Right lobe of liver (tissue), 4 donors: ENCODE data around the gene CDC42EP3.

Source experiments
- POLR2A ChIP-seq: fragments of 450-650 bp; IDR thresholded peaks from one replicate; pipeline ENCODE4 v1.6.1; 2017; ENCODE audit warnings: antibody characterized with exemption, mild to moderate bottlenecking
- TF ChIP-seq, protein P1 (sequence below), 4 donors: fragments of 200-600 bp in 3 of 4; fragments of 450-650 bp in 1 of 4; IDR thresholded peaks; one replicate each; pipeline versions ENCODE4 v1.5.1 to v1.8.0; 2016 to 2022; ENCODE audit warnings: antibody characterized with exemption in 4 of 4, mild to moderate bottlenecking in 2 of 4
- donor health status: DM: no; HTN: no; CAD: no.
- donor health status: DM: no; HTN: no; CAD: no.
- donor health status: DM: no; HTN: yes; CAD: no.

DNA sequence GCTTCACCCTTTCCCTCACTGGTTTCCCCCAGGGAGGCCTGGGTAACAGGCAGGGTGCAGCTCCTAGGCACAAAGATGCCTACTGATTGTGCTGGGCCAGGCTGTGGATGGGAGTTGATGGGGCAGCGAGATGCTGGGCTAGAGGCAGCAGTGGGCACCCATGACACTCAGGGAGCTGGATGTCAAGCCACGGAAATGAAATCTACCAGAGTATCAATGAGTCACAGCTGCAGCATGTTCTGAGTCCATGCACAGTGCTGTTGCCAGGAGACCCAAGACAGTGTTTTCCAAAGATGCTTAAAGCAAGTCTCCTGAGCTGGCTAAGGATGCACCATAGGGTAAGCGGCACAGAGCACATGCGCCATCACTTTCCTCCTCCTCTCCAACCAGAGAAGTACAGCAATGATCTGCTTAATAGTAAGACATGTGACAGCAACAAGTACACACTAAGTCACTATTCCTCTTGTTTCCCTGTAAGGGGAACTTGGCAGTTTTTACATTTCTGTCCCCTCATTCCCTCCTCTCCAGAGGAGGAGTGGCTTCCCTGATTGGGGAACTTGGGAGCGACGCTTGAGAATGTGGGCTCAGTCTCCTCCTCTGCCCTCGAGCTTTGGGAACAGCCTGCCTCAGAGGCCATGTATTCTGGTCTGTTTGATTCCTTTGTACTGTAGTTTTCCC lies 57.2 kb downstream of the CDC42EP3 start:
- TF ChIP-seq, protein P1, sequence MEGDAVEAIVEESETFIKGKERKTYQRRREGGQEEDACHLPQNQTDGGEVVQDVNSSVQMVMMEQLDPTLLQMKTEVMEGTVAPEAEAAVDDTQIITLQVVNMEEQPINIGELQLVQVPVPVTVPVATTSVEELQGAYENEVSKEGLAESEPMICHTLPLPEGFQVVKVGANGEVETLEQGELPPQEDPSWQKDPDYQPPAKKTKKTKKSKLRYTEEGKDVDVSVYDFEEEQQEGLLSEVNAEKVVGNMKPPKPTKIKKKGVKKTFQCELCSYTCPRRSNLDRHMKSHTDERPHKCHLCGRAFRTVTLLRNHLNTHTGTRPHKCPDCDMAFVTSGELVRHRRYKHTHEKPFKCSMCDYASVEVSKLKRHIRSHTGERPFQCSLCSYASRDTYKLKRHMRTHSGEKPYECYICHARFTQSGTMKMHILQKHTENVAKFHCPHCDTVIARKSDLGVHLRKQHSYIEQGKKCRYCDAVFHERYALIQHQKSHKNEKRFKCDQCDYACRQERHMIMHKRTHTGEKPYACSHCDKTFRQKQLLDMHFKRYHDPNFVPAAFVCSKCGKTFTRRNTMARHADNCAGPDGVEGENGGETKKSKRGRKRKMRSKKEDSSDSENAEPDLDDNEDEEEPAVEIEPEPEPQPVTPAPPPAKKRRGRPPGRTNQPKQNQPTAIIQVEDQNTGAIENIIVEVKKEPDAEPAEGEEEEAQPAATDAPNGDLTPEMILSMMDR (IDR thresholded peaks at IDR 0.05) = no peak
- no peak for TF ChIP-seq POLR2A
